ENCODE data around the gene UBAP1L.

The UBAP1L gene

GRCh38 chr15:65092911-65093792, 21.8 kb downstream of the UBAP1L start:
- no peak for TF ChIP-seq CTCF (conservative IDR thresholded peaks at IDR 0.05; ENCODE audit: low read depth, low read length)
- no peak for DNase-seq (ENCODE audit: low read depth)
- no peak overlapping the region for H3K4me3 ChIP-seq (ENCODE audit: low read length)

DNA sequence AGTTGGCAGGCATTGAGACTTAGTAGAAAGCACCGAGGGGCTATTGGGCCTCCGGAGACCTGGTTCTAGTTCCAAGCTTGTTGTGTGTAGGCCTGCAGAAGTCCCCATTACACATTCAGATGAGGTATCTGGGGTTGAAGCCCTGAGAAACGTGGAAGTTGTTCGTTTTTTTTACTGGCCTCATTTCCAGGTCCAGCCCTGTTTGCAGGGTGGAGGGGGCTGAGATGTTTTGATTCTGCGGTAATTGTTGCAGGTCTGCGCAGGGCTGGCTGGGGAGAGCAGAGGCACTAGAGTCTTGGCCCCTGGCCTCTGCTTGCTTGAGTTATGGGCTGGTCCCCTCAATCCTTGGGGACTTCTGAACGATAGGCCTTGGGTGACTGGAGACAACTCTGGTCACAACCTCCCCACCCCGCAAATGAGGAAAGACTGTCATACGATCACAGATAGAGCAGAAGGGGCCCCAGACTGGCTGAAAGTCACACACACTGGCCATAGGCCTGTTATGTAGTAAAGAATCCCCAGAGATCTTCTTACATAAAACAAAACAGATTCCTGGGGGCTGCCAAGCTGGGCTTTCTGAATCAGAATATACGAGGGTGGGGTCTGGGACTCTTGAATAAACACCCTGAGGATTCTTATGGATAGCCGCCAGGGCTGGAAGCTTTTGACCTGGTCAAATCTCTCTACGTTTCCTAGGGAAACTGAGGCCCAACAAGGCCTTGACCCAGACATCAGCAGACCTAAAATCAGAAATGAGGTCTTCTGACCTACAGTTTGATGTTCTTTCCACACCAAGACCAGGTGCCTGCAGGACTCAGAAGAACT, 22.8 kb downstream of the UBAP1L start:
- DNase-seq (ENCODE audit: low read depth) = no peak
- TF ChIP-seq CTCF (conservative IDR thresholded peaks at IDR 0.05; ENCODE audit: low read depth, low read length) = no peak

DNA sequence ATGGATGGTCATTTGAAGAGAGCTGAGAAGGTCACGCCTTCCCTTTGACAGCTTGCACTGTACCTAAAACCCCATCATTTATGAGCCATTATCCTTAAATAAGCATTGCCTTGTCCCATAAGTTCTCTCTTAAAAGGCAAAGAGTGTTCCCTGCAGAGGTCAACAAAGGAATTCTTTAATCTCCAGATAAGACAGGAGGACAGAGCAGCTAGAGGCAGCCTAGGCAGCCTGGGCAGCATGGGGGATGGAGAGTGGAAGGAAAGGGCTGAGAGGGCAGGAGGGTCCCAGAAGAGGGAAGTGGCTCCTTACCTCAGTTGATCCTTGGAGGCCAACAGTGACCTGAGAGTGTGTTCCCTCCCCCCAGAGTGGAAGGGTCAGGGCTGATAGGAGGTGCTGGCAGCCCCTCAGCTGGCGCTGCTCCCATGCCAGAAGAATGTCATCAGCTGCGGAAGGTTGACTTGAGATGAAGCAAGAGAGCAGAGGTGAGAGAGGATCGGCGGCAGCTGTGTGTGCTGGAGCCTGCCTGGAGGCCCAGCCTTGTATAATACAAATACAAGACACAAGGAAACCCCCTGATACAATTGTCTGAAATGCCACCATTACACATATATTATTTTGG, 25.7 kb downstream of the UBAP1L start:
- no peak for TF ChIP-seq CTCF (conservative IDR thresholded peaks at IDR 0.05; ENCODE audit: low read depth, low read length)
- DNase-seq (ENCODE audit: low read depth) = no peak
- H3K4me3 ChIP-seq (ENCODE audit: low read length) = no peak overlapping the region

More for the DNA sequence above, 22.8 kb downstream of the UBAP1L start:
- H3K4me3 ChIP-seq (ENCODE audit: low read length) = no peak overlapping the region

GRCh38 chr15:65088643-65089021, 26.4 kb downstream of the UBAP1L start:
- no peak overlapping the region for H3K4me3 ChIP-seq (ENCODE audit: low read length)
- no peak for TF ChIP-seq CTCF (conservative IDR thresholded peaks at IDR 0.05; ENCODE audit: low read depth, low read length)
- no peak for DNase-seq (ENCODE audit: low read depth)

GRCh38 chr15:65087873-65088642, 26.9 kb downstream of the UBAP1L start:
- no peak for TF ChIP-seq CTCF (conservative IDR thresholded peaks at IDR 0.05; ENCODE audit: low read depth, low read length)
- no peak overlapping the region for H3K4me3 ChIP-seq (ENCODE audit: low read length)
- no peak for DNase-seq (ENCODE audit: low read depth)

DNA sequence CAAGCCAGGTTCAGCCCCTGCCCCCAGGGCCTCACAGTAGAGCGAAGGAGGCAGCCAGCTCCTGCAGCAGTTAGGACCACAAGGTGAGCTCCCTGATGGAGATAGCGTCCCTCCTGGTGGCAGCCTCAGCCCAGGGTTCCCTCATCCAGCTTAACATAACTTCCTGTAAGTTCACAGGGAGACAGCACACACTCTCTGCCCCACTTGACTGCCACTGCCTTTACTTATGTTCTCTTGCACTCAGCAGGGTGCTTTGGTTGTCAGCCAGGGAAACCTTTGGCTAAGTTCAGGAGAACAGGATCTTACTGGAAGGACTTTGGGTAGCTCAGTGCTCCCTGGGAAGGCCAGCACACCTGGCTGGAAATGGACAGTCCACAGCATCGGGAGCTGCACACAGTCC, 27.6 kb downstream of the UBAP1L start:
- no peak for DNase-seq (ENCODE audit: low read depth)
- no peak for TF ChIP-seq CTCF (conservative IDR thresholded peaks at IDR 0.05; ENCODE audit: low read depth, low read length)
- H3K4me3 ChIP-seq (ENCODE audit: low read length) = no peak overlapping the region

Measured in retinal pigment epithelial cell (primary cell).